Esophagus muscularis mucosa (tissue), 4 donors: ENCODE results near the gene BRI3. TPM values are rescaled to one million over a fixed set of nuclear protein-coding genes. Genes with fewer than 3 reads are reported as not detected.

Source experiments
- DNase-seq: peaks from one replicate; pipeline ENCODE4 v3.0.0-alpha.2; 2017; ENCODE audit errors: extremely low spot score
- H3K27ac ChIP-seq, 4 donors: fragments of 200-600 bp; sonication (generic); replicated peaks in 1 of 4; 1 replicate in 3 of 4; 2 replicates in 1 of 4; pipeline ENCODE4 v1.5.1; 2016 to 2019; ENCODE audit warnings: mild to moderate bottlenecking in 1 of 4
- H3K27me3 ChIP-seq, 4 donors: fragments of 200-600 bp; sonication (generic); one replicate each; pipeline versions ENCODE4 v1.5.1 to v1.6.0; 2016 to 2019
- H3K36me3 ChIP-seq, 4 donors: fragments of 200-600 bp; sonication (generic); one replicate each; pipeline ENCODE4 v1.5.1; 2016 to 2019
- H3K4me1 ChIP-seq, 4 donors: fragments of 200-600 bp; sonication (generic); one replicate each; pipeline ENCODE4 v1.5.1; 2016 to 2019
- H3K4me3 ChIP-seq, 4 donors: fragments of 200-600 bp; sonication (generic); 1 replicate in 2 of 4; 2 replicates in 2 of 4; pipeline ENCODE4 v1.5.1; 2016 to 2019; ENCODE audit warnings: mild to moderate bottlenecking in 4 of 4, moderate library complexity in 1 of 4
- H3K9me3 ChIP-seq, 4 donors: fragments of 200-600 bp; sonication (generic); 1 replicate in 3 of 4; 2 replicates in 1 of 4; pipeline ENCODE4 v1.5.1; 2016 to 2019
- CTCF ChIP-seq, 3 experiments: fragments of 200-600 bp in 2 of 3; fragments of 450-650 bp in 1 of 3; sonication (generic) in 2 of 3; IDR thresholded peaks; one replicate each; pipeline ENCODE4 v1.5.1; 2017 to 2019; ENCODE audit warnings: antibody characterized with exemption in 3 of 3, mild to moderate bottlenecking in 2 of 3, moderate library complexity in 1 of 3
- EP300 ChIP-seq: sonication (generic); formaldehyde crosslinking; IDR thresholded peaks from one replicate; pipeline ENCODE4 v1.6.1; 2017; ENCODE audit warnings: antibody characterized with exemption
- POLR2A ChIP-seq: fragments of 450-650 bp; IDR thresholded peaks from one replicate; pipeline ENCODE4 v1.6.1; 2017; ENCODE audit warnings: antibody characterized with exemption, moderate library complexity, mild to moderate bottlenecking, low read depth
- POLR2AphosphoS5 ChIP-seq, 2 donors: sonication (generic); formaldehyde crosslinking; IDR thresholded peaks; one replicate each; pipeline ENCODE4 v1.6.1; 2017; ENCODE audit warnings: antibody characterized with exemption in 2 of 2
- WGBS: methylation state at CpG from one replicate; pipeline ENCODE4 v1.1.5; 2018; 5-methylcytosine and 5-hydroxymethylcytosine counted together
- intact Hi-C: fragments of 100-400 bp; cut with DNase I; formaldehyde crosslinking; loops from one replicate; pipeline ENCODE4 v1.15.1; 2023
- total RNA-seq, 4 donors: library from RNA; depleted of rRNA; stranded (reverse); fragments of >200 nt; gene quantifications; one replicate each; pipeline versions ENCODE4 v1.1.0 to v1.2.1, GENCODE V29; 2016

The BRI3 gene
- 10 to 100 TPM; 34.5 to 74.7 (median 55.3) TPM for total RNA-seq

DNA sequence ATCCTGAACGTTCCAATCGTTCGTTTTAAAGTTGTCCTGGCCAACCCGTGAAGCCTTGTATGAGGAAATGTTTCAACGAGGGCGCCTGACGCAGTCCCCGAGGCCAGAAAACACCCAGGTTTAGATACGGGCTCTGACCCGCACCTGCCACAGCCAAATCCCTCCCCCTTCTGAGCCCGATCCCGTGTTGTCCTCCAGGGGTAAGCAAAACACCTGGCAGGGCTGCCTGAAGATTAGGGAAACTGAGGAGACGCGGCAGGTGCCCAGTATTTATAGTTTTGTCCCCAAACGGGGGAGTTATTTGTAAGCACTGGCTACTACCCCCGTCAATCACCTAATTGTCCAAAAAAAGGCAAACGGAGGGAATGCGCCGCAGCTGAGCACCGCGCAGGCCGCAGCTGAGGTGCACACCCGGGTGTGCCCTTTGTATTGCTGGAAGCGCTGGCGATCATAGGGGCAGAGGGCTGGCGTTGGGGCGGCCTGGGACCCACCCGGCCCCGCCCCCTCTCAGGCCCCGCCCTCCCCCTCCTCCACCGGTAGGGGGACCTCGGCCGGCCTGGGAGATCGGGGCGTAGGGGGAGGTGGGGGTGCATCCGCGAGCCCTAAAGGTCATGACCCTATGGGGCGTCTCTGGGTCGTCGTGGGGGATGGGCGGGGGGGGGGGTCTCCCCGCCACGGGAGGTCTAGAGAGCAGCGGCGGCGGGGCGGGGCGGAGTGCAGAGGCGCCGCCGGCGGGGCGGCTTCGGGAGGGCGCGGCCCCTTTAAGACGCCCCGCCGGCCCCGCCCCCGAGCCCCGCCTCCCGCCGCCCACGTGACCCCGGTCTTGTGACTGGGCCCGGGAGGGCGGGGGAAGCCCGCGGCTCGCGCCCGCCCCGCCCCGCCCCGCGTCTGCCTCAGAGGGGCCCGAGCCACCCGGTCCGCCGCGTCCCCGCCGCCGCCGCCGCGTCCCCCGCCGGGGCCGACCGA is at the start of gene BRI3:
Gene BRI3, plus strand, starts transcription at position 896 of the 966 bp plus-strand sequence. CDS start 110 bp downstream, outside the sequence.
- no peaks in the 10 kb centered on the region for H3K9me3 ChIP-seq
- DNase-seq = peak; percentile 99
- H3K27ac ChIP-seq = peak within 1 kb of the TSS; percentile 93 to 97 (median 96)
- peaks cover 0 to 7% (median 0%) of the 10 kb centered on the region in 4 donors for H3K36me3 ChIP-seq
- H3K4me1 ChIP-seq = peaks cover 47 to 60% (median 59%) of the 10 kb centered on the region in 4 donors
- peak within 1 kb of the TSS; percentile 87 to 100 (median 100) for H3K4me3 ChIP-seq
- H3K27me3 ChIP-seq = no peaks in the 10 kb centered on the region
- 1% methylated on average over 15 of the region's 92 CpGs for WGBS
- intact Hi-C loops = loop anchor here (5.0 kb wide), 1 partner anchor 34 kb away; no protein-coding TSS in a partner anchor
- TF ChIP-seq CTCF (IDR thresholded peaks at IDR 0.05) (no peak), POLR2AphosphoS5 (IDR thresholded peaks at IDR 0.05) (peak; percentile 66 to 95), POLR2A (peak; percentile 83)

DNA sequence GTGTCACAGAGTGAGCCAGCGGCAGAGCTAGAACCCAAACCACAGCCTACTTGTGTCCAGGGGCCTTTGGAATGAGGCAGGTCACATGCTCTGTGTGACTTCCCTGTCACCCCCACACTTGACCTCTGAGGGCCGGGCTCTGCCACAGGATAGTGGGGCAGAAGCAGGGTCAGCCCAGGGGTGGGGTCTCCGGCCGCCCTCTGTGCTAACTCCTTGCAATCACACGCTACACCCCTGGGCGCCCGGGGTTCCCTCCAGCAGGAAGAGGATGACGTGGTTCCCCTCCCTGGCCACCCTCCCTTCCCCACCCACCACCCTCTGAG is 49.3 kb upstream of the BRI3 start:
- no peaks in the 10 kb centered on the region for H3K27me3 ChIP-seq
- H3K4me1 ChIP-seq = no peaks in the 10 kb centered on the region
- peaks cover 18 to 88% (median 83%) of the 10 kb centered on the region in 4 donors for H3K36me3 ChIP-seq
- TF ChIP-seq CTCF (IDR thresholded peaks at IDR 0.05) = no peak
- no peak for TF ChIP-seq POLR2A
- no peak for TF ChIP-seq POLR2AphosphoS5 (IDR thresholded peaks at IDR 0.05)
- no peak for TF ChIP-seq EP300
- H3K4me3 ChIP-seq = no peak overlapping the region
- intact Hi-C loops = no loop called here
- no peak for DNase-seq
- H3K9me3 ChIP-seq = no peaks in the 10 kb centered on the region
- WGBS = 96% methylated on average over 7 of the region's 8 CpGs
- H3K27ac ChIP-seq = no peak overlapping the region

GRCh38 chr7:98232799-98233198 is 48.7 kb upstream of the BRI3 start:
- no peak for TF ChIP-seq CTCF (IDR thresholded peaks at IDR 0.05)
- H3K27ac ChIP-seq = no peak overlapping the region
- intact Hi-C loops = no loop called here
- no peaks in the 10 kb centered on the region for H3K27me3 ChIP-seq
- 88% methylated on average over 11 of the region's 16 CpGs for WGBS
- H3K9me3 ChIP-seq = no peaks in the 10 kb centered on the region
- H3K4me3 ChIP-seq = no peak overlapping the region
- peaks cover 18 to 87% (median 81%) of the 10 kb centered on the region in 4 donors for H3K36me3 ChIP-seq
- no peaks in the 10 kb centered on the region for H3K4me1 ChIP-seq
- DNase-seq = no peak

GRCh38 chr7:98233219-98234070 is 48.0 kb upstream of the BRI3 start:
- no peaks in the 10 kb centered on the region for H3K9me3 ChIP-seq
- peaks cover 24 to 87% (median 80%) of the 10 kb centered on the region in 4 donors for H3K36me3 ChIP-seq
- no peak overlapping the region for H3K27ac ChIP-seq
- H3K27me3 ChIP-seq = no peaks in the 10 kb centered on the region
- DNase-seq = no peak
- 92% methylated on average over 27 of the region's 32 CpGs for WGBS
- TF ChIP-seq POLR2AphosphoS5 (IDR thresholded peaks at IDR 0.05) (no peak), POLR2A (no peak), EP300 (no peak), CTCF (IDR thresholded peaks at IDR 0.05) (no peak)
- intact Hi-C loops = no loop called here
- H3K4me3 ChIP-seq = no peak overlapping the region
- H3K4me1 ChIP-seq = no peaks in the 10 kb centered on the region
